22Rv1 (cell line): ENCODE results near the gene POU2F1.
A peak's percentile ranks its signal among the peaks of the same experiment; 100 is the strongest.

Experiments
- H3K27ac ChIP-seq: fragments of 450-650 bp; 2 replicates; pipeline ENCODE4 v1.5.1; 2017
- ZFX ChIP-seq: fragments of 450-650 bp; IDR thresholded peaks from 2 replicates; pipeline ENCODE4 v1.6.1; 2017; ENCODE audit warnings: antibody characterized with exemption, borderline replicate concordance
- TF ChIP-seq, protein P1 (sequence below): fragments of 450-650 bp; IDR thresholded peaks from 2 replicates; pipeline ENCODE4 v1.5.1; 2017; ENCODE audit warnings: mild to moderate bottlenecking

POU2F1 gene

DNA sequence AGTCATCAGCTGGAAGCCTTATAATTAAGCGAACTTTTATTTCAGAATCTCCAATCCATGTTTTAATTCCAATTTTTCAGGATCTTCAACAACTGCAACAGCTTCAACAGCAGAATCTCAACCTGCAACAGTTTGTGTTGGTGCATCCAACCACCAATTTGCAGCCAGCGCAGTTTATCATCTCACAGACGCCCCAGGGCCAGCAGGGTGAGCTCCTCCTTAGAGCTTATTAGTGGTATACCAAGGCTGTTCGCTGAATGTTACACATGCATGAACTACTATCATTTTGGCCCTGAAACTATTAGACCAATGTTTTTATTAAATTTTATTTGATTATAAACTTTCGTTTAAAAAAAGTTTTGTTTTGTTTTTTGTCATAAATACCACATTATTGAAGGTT, 155.3 kb downstream of the POU2F1 start:
- H3K27ac ChIP-seq = no peak overlapping the region
- TF ChIP-seq, protein P1, sequence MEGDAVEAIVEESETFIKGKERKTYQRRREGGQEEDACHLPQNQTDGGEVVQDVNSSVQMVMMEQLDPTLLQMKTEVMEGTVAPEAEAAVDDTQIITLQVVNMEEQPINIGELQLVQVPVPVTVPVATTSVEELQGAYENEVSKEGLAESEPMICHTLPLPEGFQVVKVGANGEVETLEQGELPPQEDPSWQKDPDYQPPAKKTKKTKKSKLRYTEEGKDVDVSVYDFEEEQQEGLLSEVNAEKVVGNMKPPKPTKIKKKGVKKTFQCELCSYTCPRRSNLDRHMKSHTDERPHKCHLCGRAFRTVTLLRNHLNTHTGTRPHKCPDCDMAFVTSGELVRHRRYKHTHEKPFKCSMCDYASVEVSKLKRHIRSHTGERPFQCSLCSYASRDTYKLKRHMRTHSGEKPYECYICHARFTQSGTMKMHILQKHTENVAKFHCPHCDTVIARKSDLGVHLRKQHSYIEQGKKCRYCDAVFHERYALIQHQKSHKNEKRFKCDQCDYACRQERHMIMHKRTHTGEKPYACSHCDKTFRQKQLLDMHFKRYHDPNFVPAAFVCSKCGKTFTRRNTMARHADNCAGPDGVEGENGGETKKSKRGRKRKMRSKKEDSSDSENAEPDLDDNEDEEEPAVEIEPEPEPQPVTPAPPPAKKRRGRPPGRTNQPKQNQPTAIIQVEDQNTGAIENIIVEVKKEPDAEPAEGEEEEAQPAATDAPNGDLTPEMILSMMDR = no peak
- TF ChIP-seq ZFX = no peak

DNA sequence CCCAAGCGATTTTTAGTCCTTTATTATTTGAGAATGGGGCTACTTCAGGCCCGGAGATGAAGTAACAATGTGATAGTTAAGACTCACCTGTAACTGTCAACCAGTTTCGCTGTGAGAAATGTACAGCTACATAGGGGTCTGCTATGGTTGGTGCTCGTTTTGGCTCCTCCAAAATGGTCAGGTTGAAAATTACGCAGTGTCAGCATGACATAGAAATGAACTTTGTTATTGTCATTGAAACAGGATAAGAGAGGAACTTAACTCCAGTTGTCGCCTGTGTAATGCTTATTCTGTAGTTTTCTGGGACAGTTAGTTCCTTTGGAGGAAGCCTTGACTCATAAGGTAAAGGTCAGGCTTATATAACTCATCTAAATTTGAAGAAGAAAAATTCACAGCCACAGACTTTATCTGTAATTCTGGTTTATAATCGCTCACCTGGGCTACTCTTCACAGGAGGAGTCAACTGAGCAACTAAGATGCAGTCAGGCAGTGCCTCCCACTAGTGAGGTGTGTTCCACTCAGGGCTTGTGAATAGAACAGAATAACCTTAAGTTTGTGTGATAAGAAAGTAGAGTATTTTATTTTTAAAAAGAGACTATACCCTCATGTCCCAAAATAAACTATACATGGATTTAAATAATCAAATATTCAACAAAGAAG, 166.7 kb downstream of the POU2F1 start:
- TF ChIP-seq, protein P1 = no peak
- TF ChIP-seq ZFX = no peak
- H3K27ac ChIP-seq = no peak overlapping the region

DNA sequence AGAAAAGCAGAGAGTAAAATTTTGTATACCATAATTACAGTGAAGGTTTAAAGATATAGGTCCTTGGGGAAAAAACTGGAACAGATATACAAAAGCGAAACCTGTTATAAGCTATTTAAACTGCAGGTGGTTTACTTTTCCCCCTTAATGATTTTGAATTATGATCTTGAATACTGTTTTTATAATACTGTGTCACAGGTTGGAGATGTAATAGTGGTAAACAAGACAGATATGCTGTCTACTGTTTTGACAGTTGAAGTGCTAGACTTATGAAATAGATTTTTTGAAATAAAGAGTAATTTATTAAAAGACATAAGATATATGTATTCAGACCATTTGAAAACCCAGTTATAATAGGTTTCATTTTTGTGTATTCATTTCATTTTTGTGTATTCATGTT, 168.3 kb downstream of the POU2F1 start:
- TF ChIP-seq ZFX = no peak
- TF ChIP-seq, protein P1 = no peak
- H3K27ac ChIP-seq = no peak overlapping the region

DNA sequence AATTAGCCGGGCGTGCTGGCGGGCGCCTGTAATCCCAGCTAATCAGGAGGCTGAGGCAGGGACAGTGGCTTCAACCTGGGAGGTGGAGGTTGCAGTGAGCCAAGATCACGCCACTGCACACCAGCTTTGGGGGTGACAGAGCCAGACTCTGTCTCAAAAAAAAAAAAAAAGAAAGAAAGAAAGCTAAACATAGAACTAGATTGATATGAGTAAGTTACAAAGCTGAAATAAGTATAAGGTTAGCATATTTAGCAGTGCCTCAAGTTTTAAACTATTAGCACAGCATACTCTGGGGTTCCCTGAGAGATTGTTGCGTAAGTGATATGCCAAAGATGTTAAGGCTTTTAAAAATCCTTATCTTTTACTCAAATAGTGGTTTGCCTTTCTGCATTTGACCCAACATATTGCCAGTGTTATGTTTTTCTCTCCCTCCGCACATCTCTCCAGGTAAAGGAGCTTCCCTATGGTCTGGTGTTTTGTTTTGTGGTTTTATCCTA, 171.6 kb downstream of the POU2F1 start:
- no peak for TF ChIP-seq ZFX
- TF ChIP-seq, protein P1 = no peak
- H3K27ac ChIP-seq = no peak overlapping the region

DNA sequence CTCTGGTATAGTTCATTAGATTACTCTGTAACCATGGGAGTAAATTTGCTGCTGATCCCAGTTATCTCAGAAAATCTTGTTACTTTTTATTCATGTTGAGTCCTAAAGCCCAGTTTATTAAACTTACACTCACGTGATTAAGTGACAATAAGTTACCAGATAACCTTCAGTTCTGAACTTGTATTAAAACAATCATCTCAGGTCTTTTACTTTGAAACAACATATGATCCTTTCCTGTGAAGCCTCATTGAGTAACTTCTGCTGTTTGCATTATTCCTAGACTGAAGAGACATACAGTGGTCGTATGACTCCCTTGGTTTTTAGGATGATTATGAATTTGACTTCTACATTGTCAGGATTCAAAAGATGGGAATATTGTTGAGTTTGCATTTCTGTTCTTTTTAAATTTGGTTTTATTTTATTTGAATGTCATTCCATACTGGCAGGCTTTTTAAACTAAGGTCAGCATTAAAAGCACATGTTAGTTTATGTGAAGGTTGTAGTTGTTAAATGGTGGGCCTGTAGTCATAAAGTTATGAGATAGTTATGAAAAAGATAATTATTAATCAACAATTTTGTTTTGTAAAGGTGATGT, 179.8 kb downstream of the POU2F1 start:
- no peak overlapping the region for H3K27ac ChIP-seq

DNA sequence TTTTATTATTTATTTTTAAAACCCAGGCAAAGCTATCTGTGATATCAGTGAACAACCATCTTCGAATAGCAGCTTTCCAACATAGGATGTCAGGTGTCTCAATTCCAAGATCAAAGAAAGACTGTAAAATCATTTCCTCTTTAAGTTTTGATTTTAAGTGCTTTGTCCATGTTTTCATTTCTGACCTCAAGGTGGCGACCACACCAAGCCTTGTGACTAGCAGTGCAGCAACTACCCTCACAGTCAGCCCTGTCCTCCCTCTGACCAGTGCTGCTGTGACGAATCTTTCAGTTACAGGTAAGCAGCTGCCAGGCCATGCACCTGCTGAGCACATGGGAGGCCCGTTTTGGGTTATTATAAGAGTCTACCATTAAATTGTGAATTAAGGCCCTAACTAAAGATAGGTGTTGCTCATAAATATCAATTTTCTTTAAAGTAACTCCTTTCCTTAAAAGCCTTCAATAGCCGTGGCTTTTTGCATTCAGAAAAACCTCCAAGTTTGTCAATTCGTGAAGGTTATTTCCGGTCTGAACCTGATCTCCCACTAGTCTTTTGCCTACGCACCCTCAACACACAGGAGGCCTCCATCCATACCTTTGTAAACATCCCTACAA, 180.7 kb downstream of the POU2F1 start:
- TF ChIP-seq, protein P1 = peak; percentile 89
- no peak for TF ChIP-seq ZFX

More for the DNA sequence above, 179.8 kb downstream of the POU2F1 start:
- TF ChIP-seq ZFX = no peak
- TF ChIP-seq, protein P1 = no peak

More for the DNA sequence above, 180.7 kb downstream of the POU2F1 start:
- H3K27ac ChIP-seq = no peak overlapping the region
